CD4-positive, alpha-beta T cell treated with Interleukin-15 for 4 hours (primary cell): ENCODE results near the gene PRTFDC1.

Experiments
- DNase-seq: peaks from one replicate; pipeline ENCODE4 v3.0.0-alpha.2; 2020; ENCODE audit warnings: low spot score

Gene PRTFDC1

DNA sequence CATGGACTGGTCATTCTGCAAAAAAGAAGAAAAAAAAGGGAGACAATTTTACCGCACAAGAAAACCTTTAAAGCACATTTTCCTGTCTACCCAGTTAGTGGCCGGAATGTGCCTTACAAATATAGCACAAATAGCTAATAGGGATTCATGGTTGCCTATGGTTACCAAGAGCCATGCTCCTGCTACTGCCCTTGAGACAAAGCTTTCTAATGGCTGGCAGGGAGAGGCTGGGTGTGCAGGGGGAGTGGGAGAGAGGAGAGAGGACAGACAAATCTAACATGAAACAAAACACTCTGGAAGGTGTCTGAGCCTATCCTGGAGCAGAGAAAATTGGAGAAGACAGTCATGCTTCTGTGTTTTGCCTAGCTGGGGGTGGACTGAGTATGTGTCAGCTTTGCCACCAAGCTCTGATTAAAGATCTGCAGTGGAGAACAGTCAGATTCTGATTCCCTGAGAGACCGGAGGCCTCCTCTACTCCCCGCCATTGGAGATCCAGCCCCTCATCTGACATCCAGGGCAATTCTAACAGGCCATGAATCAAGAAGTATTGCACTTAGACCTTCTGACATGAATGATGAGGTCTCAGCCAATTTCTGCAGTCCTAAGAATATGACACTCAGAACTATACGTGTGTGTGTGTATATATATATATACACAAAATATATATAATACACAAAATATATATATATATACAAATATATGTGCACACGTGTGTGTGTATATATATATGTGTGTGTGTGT is 80.2 kb downstream of the PRTFDC1 start:
- DNase-seq = no peak

DNA sequence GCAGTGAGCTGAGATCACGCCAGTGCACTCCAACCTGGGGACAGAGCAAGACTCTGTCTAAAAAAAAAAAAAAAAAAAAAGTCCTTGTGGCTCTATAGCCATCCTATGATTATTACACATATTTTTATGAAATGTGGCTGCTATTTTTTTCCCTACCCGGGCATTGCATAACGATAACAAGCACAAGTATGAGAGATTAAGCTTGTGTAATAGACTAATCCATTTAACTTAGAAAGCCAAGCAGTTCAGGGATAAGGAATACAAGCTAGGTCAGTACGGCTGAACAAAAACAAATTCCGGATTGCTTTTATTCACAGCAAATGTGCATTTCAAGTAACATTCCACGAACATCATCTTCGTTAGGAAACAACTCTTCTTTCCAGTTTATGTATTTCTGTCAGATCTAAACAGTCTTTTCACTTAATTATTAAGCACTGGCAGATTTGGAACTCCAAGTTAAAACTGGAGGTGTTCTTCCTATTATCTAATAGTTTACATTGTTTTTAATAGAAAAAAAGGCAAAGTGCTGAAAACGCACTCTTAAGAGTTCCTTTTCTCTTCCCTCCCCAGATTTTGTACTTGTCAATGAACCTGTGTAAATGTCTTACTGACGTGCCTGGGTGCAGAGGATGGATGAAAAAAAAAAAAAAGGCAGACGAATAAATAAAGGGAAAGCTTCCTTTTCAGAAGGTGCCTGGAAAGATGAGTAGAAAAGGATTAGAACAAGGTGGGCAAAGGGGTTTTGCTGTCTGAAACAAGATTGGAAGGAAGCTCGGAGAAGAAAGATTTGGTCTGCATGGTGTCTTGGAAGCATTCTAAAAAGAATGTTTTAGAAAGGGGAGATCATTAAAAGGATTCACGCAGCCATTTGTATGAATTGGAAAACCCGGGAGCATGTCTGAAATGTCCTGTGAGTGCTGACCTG is 81.1 kb downstream of the PRTFDC1 start:
- DNase-seq = no peak

DNA sequence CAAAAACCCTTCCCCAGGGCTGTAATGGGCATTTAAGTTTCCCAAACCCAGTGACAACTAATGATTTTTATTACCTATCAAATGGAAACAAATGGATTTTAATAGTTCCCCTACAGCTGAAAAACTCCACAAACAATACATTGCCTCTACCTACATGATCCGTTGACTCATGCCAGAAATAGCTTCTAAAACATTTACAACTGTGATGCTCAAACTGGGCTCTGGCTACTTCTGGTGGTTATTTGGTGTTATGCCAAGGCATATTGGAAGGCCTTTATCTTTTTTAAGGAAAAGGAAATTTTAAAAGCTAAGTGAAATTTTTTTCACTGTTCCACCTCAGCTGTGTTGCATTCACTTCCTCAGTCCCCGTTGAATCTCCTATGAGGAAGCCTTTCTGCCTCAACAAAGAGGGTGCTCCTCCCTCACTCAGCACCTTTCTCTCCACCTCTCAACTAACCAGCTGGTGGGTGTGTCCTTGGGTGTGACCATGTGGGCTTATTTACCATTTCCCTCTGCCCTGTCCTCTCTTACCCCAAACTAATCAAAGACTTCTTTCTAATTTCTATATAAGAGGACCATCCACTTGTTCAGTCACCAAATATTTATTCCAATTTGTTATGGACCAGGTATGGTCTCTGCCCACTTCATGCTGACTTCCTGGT is 82.9 kb downstream of the PRTFDC1 start:
- DNase-seq = no peak

DNA sequence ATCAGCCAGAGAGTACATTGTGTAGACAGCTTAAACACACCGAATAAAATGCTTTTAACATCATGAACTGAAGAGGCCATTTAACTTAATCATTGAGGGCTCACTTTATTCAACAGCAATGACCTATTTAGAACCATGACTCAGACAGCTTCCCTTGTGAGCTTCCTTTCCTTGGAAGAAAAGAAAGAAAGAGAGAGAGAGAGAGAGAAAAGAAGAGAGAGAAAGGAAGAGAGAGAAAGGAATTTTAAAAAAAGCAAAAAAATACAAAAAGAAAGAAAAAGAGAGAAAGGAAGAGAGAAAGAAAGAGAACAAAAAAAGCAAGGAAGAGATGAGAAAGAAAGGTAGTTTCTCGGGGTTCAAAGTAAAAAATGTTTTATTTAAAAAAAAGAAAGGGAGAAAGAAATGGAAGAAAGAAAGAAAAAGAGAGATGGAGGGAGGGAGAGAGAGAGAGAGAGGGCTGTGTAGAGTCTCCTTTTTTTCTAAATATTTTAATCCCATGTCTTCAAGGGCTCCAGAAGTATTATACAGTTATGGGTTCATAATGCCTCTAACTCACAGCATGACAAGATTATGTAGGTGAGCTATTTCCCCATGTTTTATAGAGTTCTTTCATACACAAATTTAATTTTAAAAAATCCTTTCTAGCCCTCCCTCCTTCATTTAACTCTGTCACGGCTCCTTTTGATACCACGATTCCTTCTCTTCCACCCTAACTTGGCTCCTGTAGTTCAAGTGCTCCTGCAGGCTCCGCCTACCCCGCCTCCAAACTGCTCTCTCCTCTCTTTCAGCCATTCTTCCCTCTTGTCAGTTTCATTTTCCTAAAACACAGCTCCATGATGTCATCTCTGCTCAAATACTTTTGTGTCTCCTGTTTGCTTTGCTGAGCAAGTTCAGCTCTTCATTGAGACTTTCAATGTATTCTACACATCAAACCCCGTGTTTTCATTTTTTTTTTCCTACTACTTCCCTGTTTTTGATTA is 85.5 kb downstream of the PRTFDC1 start:
- no peak for DNase-seq

DNA sequence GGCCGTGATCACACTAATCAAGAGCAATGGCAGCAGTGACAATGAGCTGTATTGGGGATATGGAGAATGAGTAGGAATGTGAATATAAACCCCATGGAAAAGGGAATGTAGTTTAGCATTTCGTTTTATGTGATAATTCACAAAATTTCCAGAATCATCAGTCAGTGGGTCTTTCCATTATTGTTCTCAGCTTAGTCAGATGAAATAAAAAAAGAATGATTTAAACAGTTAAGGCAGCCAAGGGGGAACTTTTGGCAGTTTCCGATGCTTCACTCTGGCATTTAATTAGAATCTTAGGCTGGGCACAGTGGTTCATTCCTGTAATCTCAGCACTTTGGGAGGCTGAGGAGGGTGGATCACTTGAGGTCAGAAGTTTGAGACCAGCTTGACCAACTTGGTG is 86.6 kb downstream of the PRTFDC1 start:
- DNase-seq = no peak

DNA sequence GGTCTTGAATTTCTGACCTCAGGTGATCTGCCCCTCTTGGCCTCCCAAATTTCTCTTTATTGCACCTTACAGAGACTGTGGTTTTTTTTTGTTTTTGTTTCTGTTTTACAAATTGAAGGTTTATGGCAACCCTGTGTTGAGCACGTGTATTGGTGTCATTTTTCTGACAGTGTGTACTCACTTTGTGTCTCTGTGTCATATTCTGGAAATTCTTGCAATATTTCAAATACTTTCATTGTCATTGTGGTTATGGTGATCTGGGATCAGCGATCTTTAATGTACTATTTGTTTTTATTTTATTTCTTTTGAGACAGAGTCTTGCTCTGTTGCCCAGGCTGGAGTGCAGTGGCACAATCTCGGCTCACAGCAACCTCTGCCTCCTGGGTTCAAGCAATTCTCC is 89.8 kb downstream of the PRTFDC1 start:
- DNase-seq = no peak

DNA sequence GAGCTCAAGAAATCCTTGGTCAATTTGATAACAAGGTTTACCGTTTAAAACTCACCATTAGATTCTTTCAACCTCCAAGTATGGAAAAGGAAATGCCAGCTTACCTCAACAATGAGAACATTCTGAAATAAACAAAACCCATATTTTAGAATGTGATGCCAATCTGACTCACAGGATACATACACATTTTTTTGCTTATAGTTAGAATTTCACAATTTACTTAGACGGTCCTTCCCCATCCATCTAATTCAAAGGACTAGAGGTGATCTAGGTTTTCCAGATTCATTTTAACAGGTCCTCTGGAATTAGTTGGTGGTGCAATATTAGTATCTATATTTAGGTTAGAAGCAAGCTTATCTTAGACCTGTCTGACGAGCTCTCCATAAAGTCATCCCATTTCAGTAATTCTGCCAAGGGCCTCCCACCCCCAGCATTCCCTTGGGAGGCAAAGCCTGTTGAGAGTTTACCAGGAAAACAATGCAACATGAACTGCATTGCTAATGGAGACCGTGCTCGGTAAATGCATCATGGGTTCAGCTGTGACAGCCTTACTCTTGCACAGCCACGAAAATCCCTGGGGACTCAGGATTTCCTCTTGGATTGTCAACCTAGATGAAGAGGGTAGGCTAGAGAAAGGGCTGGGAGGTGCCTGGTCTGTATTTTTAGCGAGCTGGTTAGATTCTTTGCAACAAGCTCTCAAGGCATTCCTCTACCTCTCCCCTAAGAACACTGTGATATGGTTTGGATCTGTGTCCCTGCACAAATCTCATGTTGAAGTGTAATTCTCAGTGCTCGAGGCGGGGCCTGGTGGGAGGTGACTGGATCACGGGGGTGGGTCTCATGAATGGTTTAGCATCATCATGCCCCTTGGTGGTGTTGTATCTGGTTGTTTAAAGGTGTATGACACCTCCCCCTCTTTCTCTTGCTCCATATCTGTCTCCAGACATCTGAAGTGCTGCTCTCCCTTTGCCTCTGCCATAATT is 93.8 kb downstream of the PRTFDC1 start:
- no peak for DNase-seq

DNA sequence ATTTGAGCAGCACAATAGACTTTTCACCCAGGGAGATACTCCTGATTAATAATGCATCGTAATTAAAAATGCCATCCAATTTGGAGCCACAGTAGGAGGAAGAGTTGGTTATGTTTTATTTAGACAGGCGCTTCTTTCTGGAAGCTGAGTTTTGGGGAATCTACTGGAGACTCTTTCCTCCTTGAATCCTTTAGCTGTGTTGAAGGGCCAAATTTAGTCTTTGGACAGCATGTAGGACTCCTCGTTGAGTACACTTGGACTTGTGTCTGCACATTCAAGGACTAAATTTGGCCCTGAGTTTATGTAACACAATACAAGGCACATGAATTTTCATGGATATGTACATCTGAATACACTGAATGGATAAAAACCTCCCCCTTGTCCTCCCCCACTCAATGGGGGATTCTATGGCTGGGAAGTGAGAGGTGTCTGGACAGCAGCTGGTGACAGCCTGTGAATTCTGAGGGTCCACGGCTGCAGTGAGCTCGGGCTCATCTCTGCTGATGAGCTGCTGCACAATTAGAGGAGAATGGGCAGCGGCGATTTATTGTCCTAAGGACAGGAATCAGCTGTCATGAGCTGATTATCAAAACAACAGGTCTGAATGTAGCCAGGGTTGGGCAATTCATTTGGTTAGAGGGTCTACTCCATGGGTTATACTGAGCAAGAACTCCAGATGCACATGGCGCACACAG is 95.2 kb downstream of the PRTFDC1 start:
- no peak for DNase-seq

DNA sequence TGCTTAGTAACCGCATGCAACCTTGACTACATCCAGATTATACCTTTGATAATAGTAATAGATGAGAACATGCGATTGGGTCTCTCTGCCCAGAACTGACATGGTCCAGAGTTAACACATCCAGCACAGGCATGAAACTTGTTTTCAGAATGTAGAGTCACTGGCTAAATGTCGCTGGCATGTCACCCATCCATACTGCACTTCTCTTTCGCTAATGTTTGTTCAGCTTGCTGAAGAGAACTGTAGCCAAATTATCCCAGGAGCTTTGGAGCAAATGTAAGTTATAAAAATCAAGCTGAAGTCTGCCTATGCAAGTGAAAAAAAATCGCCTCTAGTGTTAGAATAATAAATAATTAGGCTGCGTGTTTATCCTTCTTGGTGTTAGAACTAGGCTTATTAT is 98.2 kb downstream of the PRTFDC1 start:
- no peak for DNase-seq

DNA sequence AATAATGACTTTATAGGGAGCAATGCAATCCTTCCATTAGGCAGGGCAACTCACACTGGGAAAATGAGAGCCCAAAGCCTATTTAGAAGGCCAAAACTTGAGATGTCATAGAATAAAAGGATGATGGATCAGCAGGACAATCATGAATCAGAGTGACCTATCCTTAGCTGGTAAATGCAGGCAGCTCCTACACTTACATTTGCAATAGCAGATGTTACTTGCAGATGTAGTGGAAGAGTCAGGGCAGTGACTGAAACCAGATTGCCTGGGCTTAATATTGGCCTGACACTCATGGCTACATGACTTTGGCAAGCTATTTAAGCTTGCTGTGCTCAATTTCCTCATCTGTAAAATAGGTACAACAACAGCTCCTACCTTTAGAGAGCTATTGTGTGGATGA is 98.7 kb downstream of the PRTFDC1 start:
- no peak for DNase-seq

DNA sequence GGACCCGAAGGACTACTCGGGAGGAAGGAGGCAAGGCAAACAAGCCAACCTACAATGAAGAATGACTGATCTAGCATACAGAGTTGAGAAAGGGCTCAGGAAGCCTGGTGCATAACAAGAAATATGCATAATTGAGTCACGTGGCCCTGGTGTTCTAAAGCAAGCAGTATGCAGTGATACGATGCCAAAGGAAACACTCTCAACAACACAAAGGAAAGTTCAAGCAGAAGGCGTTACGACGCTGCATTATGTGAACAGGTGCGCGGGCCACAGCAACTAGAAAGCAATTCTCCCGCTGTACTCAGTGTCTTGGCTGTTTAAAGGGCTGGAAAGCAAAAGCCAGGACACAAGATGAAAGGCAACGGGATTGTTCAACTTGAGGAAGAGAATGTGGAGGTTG is 100.8 kb downstream of the PRTFDC1 start:
- DNase-seq = no peak

DNA sequence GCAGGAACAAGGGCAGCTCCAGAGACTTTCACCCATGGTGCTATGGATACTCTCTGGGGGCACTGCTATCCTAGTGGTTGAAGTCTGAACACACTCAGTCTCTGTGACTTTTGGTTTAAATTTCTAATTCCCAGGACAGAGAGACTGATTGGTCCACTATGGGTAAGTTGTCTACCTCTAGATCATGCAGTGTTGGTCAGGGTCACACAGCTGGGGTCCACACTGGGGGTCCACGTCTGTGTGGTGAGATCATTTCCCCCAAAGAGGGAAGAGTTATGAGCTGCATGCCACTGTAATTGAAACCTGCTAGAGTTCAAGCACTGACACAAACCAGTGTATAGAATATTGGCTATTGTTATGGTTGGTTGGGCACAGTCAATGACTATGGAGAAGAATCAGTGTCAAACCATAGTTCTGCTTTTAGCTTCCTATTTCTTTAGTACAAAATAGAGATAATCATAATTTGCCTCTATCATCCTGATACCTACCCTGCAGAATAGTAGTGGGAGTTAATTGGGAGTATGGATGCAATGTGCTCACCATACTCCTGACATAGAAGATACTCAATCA is 101.6 kb downstream of the PRTFDC1 start:
- DNase-seq = no peak

DNA sequence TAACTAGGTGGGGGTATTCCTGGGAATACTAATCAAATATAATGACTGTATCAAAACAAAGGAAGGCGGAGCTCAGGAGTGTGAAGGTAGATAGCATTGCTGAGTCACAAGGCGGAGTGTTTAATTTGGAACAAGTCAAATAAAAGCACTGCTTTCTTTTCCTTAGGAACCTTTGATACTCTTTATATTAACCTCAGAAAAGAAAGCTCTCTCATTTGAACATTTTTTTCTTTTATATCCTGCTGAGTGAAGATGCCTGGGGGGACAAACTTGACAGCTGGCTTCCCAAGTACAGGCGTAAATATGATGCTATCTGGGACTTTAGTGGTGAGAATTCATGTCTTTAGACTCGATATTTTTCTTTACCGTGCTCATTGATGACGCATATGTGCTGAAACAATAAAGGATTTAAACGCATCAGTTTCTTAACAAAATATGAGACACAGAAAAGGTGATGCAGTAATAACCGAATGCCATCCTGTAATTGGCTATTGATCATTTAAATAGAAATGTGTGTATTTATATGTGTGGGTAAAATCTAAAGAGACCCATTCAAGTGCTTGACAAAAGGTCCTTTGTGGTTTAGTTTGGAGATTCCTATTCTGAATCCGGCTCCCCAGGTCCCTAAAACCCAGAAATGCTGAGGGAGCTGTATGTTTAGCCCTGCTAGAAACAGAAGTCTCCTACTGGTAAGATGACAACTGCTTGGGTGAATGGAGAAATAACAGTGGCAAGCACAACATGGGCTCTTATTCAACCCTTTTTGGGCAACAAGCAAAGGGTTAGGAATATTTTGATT is 102.7 kb downstream of the PRTFDC1 start:
- DNase-seq = no peak

DNA sequence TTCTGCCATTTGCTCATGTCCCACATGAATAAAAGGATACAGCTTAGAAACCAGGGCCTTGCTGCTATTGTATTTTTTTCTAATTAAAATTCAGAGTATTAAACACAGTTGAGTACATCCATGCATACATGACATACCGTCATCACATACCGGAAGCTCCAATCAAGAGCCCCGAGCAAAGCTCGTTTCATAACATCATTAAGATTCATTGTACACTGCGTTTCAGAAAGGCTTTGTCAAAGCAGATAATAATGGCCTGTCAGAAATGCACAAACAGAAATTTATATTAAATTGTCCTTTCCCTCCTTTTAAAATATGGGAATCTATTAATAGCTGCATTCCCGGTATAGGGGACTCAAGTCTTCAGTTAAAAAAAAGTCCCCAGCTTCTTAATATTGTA is 103.4 kb downstream of the PRTFDC1 start:
- DNase-seq = no peak

DNA sequence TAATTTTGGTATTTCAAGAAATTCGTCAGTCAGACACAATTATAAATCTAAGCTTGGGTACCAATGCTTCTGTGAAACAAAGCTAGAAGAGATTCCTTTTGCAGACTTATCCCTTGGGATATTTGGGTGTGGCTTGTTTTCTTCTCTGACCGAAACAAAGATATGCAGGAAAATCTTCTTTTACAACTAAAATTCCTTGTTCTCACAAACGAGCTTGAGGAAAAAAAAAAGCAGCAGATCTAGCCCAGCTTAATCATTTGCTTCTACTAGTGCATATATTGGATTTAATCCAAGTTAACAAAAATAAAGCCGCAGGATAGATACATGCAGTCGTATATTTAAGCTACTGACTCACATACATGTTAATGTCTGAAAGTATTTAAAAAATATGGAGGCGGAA is 104.2 kb downstream of the PRTFDC1 start:
- no peak for DNase-seq

DNA sequence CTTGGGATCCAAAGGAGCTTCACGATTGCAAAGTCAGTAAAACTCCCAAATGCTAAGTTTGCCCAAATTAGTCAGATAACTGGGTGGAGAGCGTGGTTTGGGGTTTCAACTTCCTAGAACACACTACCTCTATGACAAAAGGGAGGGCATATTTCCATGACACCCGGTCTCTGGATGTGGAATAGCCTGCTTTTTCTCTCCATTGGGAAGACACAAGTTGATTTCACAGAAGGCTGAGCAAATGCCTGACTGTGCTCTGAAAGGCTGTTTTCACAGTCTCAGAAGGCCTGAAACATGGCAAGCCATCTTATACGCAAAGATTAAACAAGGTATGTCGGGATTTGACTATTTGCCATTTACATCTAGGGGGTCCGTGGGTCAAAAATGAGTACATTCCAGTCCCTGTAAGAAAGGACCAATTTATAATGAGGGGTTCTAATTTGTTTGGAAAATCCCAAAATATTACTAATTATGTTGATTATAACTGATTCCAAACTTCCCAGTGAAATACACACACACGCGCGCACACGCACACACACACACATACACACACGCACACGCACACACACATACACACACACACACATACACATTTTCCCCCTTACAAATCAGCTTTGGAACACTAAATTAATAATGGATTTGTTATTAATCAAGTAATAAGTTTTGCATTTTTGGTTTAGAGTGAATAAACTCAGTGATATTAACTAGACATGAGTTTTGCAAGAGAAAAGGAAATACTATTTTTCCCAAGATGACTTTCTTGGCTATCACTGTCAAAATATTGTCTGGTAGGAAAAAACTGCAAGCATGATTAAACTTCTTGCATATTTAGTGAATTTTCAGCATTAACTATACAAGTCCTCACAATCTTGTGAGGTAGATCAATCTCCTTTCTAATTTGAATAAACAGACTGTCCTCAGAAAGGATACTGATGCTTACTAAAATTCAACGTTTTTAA is 105.0 kb downstream of the PRTFDC1 start:
- DNase-seq = no peak

DNA sequence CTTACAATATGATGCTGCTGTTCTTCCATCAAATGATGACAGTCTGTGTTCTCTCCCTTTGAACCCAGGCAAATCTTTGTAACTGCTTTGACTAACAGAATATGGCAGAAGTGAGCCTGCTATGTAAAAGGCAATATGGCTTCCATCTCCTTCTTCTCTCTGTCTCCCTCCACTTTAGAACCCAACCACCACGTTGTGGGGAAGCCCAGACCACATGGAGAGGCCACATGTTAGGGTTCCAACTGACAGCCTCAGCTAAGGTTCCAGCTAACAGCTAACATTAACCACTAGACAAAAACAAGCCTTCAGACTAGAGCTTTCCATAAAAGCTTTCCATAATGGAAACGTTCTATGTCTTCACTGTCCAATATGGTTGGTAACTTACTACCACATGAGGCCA is 107.7 kb downstream of the PRTFDC1 start:
- no peak for DNase-seq
